CD14-positive monocyte (primary cell): Measurements from ENCODE around the gene TOR1AIP1. TPM values are rescaled to one million over a fixed set of nuclear protein-coding genes. Genes with fewer than 3 reads are reported as not detected.

ENCODE experiments used
- DNase-seq, 3 donors: peaks; one replicate each; pipeline ENCODE4 v3.0.0-alpha.2; 2011 to 2022
- H2AFZ ChIP-seq: 2 replicates; pipeline ENCODE4 v1.6.0; 2012; ENCODE audit warnings: mild to moderate bottlenecking, low read depth, low read length, inconsistent platforms; ENCODE audit not compliant: insufficient read depth, poor library complexity, severe bottlenecking
- H3K27ac ChIP-seq, 2 donors: 1 replicate in 1 of 2; 2 replicates in 1 of 2; pipeline ENCODE4 v1.5.1; 2012 to 2013; ENCODE audit warnings: low read length in 2 of 2, control low read depth in 1 of 2, inconsistent platforms in 1 of 2, low read depth in 1 of 2, mild to moderate bottlenecking in 1 of 2
- H3K27me3 ChIP-seq, 2 donors: one replicate each; pipeline versions ENCODE4 v1.6.0 to v1.6.1; 2011 to 2013; ENCODE audit warnings: low read length in 2 of 2; ENCODE audit not compliant: control insufficient read depth in 2 of 2, insufficient read depth in 2 of 2
- H3K36me3 ChIP-seq, 2 donors: replicated peaks in 1 of 2; 1 replicate in 1 of 2; 2 replicates in 1 of 2; pipeline versions ENCODE4 v1.5.1 to v1.6.1; 2012 to 2013; ENCODE audit warnings: low read length in 2 of 2, control low read depth in 1 of 2, inconsistent platforms in 1 of 2, mild to moderate bottlenecking in 1 of 2; ENCODE audit not compliant: insufficient read depth in 2 of 2, control insufficient read depth in 1 of 2
- H3K4me1 ChIP-seq, 2 donors: 1 replicate in 1 of 2; 2 replicates in 1 of 2; pipeline versions ENCODE4 v1.5.1 to v1.6.1; 2012 to 2013; ENCODE audit warnings: low read length in 2 of 2, control low read depth in 1 of 2, inconsistent platforms in 1 of 2, mild to moderate bottlenecking in 1 of 2, moderate library complexity in 1 of 2; ENCODE audit not compliant: insufficient read depth in 2 of 2, control insufficient read depth in 1 of 2
- H3K4me2 ChIP-seq: replicated peaks from 2 replicates; pipeline ENCODE3; 2012; ENCODE audit warnings: low read length, moderate library complexity, mild to moderate bottlenecking; ENCODE audit not compliant: poor library complexity, severe bottlenecking; ENCODE audit errors: extremely low read depth
- H3K4me3 ChIP-seq, 3 experiments: fragments of 200-600 bp in 1 of 3; sonication (generic) in 1 of 3; replicated peaks in 1 of 3; 1 replicate in 2 of 3; 2 replicates in 1 of 3; pipeline ENCODE4 v1.5.1; 2011 to 2013; ENCODE audit warnings: low read length in 3 of 3, mild to moderate bottlenecking in 3 of 3, control low read depth in 2 of 3, low read depth in 2 of 3, inconsistent platforms in 1 of 3, moderate library complexity in 1 of 3
- H3K79me2 ChIP-seq: 2 replicates; pipeline ENCODE4 v1.6.0; 2012; ENCODE audit warnings: mild to moderate bottlenecking, control low read depth, inconsistent platforms, low read length, moderate library complexity; ENCODE audit not compliant: insufficient read depth
- H3K9ac ChIP-seq: 2 replicates; pipeline ENCODE4 v1.6.0; 2017; ENCODE audit warnings: low read length, mild to moderate bottlenecking; ENCODE audit not compliant: insufficient read depth, poor library complexity, severe bottlenecking
- H3K9me3 ChIP-seq, 2 donors: replicated peaks in 1 of 2; 1 replicate in 1 of 2; 2 replicates in 1 of 2; pipeline versions ENCODE4 v1.5.1 to v1.6.1; 2012 to 2013; ENCODE audit warnings: low read length in 2 of 2, control low read depth in 1 of 2; ENCODE audit not compliant: control insufficient read depth in 1 of 2, insufficient read depth in 1 of 2
- H4K20me1 ChIP-seq: 2 replicates; pipeline ENCODE4 v1.6.0; 2012; ENCODE audit warnings: mild to moderate bottlenecking, low read length, control low read depth, moderate library complexity; ENCODE audit not compliant: insufficient read depth
- H3K27ac Mint-ChIP-seq, 7 donors: one replicate each; pipeline ENCODE4 v1.8.0; 2020; ENCODE audit warnings: mild to moderate bottlenecking in 7 of 7, mixed read lengths in 7 of 7, moderate library complexity in 6 of 7, inconsistent platforms in 2 of 7
- H3K27me3 Mint-ChIP-seq, 3 donors: one replicate each; pipeline ENCODE4 v1.8.0; 2021 to 2022; ENCODE audit warnings: low read depth in 3 of 3, mild to moderate bottlenecking in 3 of 3, mixed read lengths in 3 of 3, moderate library complexity in 3 of 3, inconsistent platforms in 1 of 3
- H3K36me3 Mint-ChIP-seq, 2 donors: one replicate each; pipeline ENCODE4 v1.8.0; 2020; ENCODE audit warnings: mixed read lengths in 2 of 2, inconsistent platforms in 1 of 2, mild to moderate bottlenecking in 1 of 2
- H3K4me1 Mint-ChIP-seq: one replicate; pipeline ENCODE4 v1.8.0; 2020; ENCODE audit warnings: mild to moderate bottlenecking, mixed read lengths
- H3K4me3 Mint-ChIP-seq, 2 donors: one replicate each; pipeline ENCODE4 v1.8.0; 2020; ENCODE audit warnings: mild to moderate bottlenecking in 2 of 2, mixed read lengths in 2 of 2, moderate library complexity in 1 of 2
- H3K9me3 Mint-ChIP-seq, 7 donors: one replicate each; pipeline ENCODE4 v1.8.0; 2020 to 2022; ENCODE audit warnings: mixed read lengths in 7 of 7, mild to moderate bottlenecking in 6 of 7, moderate library complexity in 6 of 7, inconsistent platforms in 2 of 7
- WGBS: methylation state at CpG from one replicate; pipeline ENCODE4 v1.1.5; 2013; ENCODE audit warnings: missing lambda C conversion rate; ENCODE audit not compliant: insufficient coverage; 5-methylcytosine and 5-hydroxymethylcytosine counted together
- intact Hi-C, 2 donors: fragments of 100-400 bp; cut with micrococcal nuclease; formaldehyde crosslinking; loops; one replicate each; pipeline versions ENCODE4 v1.15.0 to v1.15.1; 2023
- polyA plus RNA-seq, 3 donors: library from polyadenylated mRNA; depleted of rRNA in 1 of 3; unstranded in 2 of 3; stranded (reverse) in 1 of 3; fragments of 300-500 nt in 2 of 3; fragments of >200 nt in 1 of 3; fragmentation: Illumina TruSeq in 2 of 3; gene quantifications; 1 replicate in 2 of 3; 2 replicates in 1 of 3; pipeline ENCODE4 v1.2.3, GENCODE V29; 2012 to 2021
- TF ChIP-seq, protein P1 (sequence below): fragments of 200-600 bp; IDR thresholded peaks from one replicate; pipeline ENCODE4 v1.8.0; 2022; ENCODE audit warnings: antibody characterized with exemption, mild to moderate bottlenecking

TOR1AIP1 gene
- polyA plus RNA-seq, 3 donors = 18.8 to 114 (median 77.5) TPM

DNA sequence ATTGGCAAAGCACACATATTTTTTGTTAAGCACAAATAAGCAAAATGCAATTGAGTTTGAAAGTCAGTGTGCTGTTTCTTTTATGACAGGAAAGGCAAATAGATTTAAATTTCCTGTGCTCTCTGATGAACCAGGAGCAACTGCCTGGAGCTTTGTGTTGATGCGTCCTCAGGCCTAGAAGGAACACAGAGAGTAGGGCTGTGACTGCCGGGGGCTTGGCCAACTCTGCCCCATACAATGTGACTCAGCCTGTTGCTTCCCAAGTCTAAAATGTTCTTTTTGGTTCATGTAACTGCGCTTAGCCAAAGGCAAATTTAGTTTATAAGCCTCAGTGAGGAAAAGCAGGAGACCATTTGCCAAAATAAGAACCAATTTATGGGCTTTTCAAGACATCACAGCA, 42.0 kb upstream of the TOR1AIP1 start:
- peaks cover 17 to 45% of the 10 kb centered on the region in 2 donors for H3K36me3 ChIP-seq
- DNase-seq = no peak
- no peak overlapping the region for H2AFZ ChIP-seq
- intact Hi-C loops = no loop called here
- no peaks in the 10 kb centered on the region for H3K79me2 ChIP-seq
- H3K27ac ChIP-seq = no peak overlapping the region
- H3K36me3 Mint-ChIP-seq = peaks cover 29 to 41% of the 10 kb centered on the region in 2 donors
- H3K4me1 ChIP-seq = no peaks in the 10 kb centered on the region
- H3K27me3 ChIP-seq = no peaks in the 10 kb centered on the region
- H3K4me1 Mint-ChIP-seq = no peaks in the 10 kb centered on the region
- TF ChIP-seq, protein P1, sequence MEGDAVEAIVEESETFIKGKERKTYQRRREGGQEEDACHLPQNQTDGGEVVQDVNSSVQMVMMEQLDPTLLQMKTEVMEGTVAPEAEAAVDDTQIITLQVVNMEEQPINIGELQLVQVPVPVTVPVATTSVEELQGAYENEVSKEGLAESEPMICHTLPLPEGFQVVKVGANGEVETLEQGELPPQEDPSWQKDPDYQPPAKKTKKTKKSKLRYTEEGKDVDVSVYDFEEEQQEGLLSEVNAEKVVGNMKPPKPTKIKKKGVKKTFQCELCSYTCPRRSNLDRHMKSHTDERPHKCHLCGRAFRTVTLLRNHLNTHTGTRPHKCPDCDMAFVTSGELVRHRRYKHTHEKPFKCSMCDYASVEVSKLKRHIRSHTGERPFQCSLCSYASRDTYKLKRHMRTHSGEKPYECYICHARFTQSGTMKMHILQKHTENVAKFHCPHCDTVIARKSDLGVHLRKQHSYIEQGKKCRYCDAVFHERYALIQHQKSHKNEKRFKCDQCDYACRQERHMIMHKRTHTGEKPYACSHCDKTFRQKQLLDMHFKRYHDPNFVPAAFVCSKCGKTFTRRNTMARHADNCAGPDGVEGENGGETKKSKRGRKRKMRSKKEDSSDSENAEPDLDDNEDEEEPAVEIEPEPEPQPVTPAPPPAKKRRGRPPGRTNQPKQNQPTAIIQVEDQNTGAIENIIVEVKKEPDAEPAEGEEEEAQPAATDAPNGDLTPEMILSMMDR = no peak
- H3K27ac Mint-ChIP-seq = no peak overlapping the region
- no peak overlapping the region for H3K9ac ChIP-seq
- no peak overlapping the region for H3K4me3 ChIP-seq
- H3K9me3 Mint-ChIP-seq = peaks cover 0 to 4% (median 0%) of the 10 kb centered on the region in 7 donors
- 100% methylated on average over 3 of the region's 3 CpGs for WGBS
- H3K4me3 Mint-ChIP-seq = no peak overlapping the region
- H4K20me1 ChIP-seq = no peaks in the 10 kb centered on the region
- no peaks in the 10 kb centered on the region for H3K27me3 Mint-ChIP-seq
- no peak overlapping the region for H3K4me2 ChIP-seq
- peaks cover 0 to 5% of the 10 kb centered on the region in 2 donors for H3K9me3 ChIP-seq

DNA sequence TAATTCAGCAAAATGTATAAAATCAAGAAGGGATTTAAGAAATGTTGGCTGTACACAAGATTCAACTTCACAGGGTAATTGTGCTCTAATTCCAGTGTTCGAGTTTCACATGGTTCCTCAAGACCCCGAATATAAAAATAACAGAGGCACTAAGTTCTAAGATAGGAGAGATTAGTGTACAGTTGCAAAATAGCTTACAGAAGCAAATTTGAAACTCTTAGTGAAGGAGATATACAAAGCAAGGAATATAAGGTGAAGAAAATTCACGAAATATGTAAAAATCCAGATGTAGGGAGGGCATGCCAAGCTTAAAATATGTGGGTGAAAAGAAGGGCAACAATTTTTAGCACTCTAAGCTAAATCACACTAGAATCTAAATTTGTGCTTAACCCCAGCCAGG, 33.9 kb upstream of the TOR1AIP1 start:
- peaks cover 62 to 78% of the 10 kb centered on the region in 2 donors for H3K36me3 Mint-ChIP-seq
- no peaks in the 10 kb centered on the region for H3K4me1 ChIP-seq
- no peaks in the 10 kb centered on the region for H3K79me2 ChIP-seq
- no peaks in the 10 kb centered on the region for H4K20me1 ChIP-seq
- peaks cover 0 to 6% (median 0%) of the 10 kb centered on the region in 3 donors for H3K27me3 Mint-ChIP-seq
- no peak overlapping the region for H3K4me2 ChIP-seq
- no peaks in the 10 kb centered on the region for H3K9me3 ChIP-seq
- H3K27ac ChIP-seq = no peak overlapping the region
- no peaks in the 10 kb centered on the region for H3K27me3 ChIP-seq
- no peak overlapping the region for H2AFZ ChIP-seq
- WGBS = 100% methylated on average over 2 of the region's 3 CpGs
- H3K9me3 Mint-ChIP-seq = no peaks in the 10 kb centered on the region
- no peak overlapping the region for H3K4me3 ChIP-seq
- no peak overlapping the region for H3K9ac ChIP-seq
- peaks cover 63 to 94% of the 10 kb centered on the region in 2 donors for H3K36me3 ChIP-seq
- peaks cover 6% of the 10 kb centered on the region for H3K4me1 Mint-ChIP-seq
- H3K27ac Mint-ChIP-seq = no peak overlapping the region
- TF ChIP-seq, protein P1 = no peak
- DNase-seq = no peak
- intact Hi-C loops = no loop called here
- H3K4me3 Mint-ChIP-seq = no peak overlapping the region
